H1 (cell line): ENCODE results near the gene TSC22D1. TPM values are rescaled to one million over a fixed set of nuclear protein-coding genes. Genes with fewer than 3 reads are reported as not detected.

Experiments
- CTBP2 ChIP-seq: IDR thresholded peaks from 2 replicates; pipeline ENCODE4 v1.7.0; 2011; ENCODE audit warnings: borderline replicate concordance, mild to moderate bottlenecking, moderate library complexity, mixed read lengths, low read length; ENCODE audit not compliant: insufficient read depth, insufficient read length
- FOSL1 ChIP-seq: IDR thresholded peaks from 2 replicates; pipeline ENCODE4 v1.6.1; 2011; ENCODE audit warnings: mild to moderate bottlenecking, low read depth, low read length, moderate library complexity; ENCODE audit not compliant: insufficient read depth
- GABPA ChIP-seq: IDR thresholded peaks from 2 replicates; pipeline ENCODE4 v1.6.1; 2011; ENCODE audit warnings: mild to moderate bottlenecking, low read length, moderate library complexity, borderline replicate concordance; ENCODE audit not compliant: insufficient read depth
- JUN ChIP-seq: IDR thresholded peaks from 2 replicates; pipeline ENCODE4 v1.6.1; 2011; ENCODE audit warnings: low read depth, mild to moderate bottlenecking, improper control_type of control experiment, low read length
- RAD21 ChIP-seq, 2 experiments: IDR thresholded peaks in 1 of 2; conservative IDR thresholded peaks in 1 of 2; 2 replicates each; pipeline ENCODE4 v1.6.1; 2011; ENCODE audit warnings: low read depth in 2 of 2, low read length in 2 of 2, improper control_type of control experiment in 1 of 2, inconsistent platforms in 1 of 2, mild to moderate bottlenecking in 1 of 2, moderate library complexity in 1 of 2
- SIN3A ChIP-seq, 2 experiments: IDR thresholded peaks in 1 of 2; conservative IDR thresholded peaks in 1 of 2; 2 replicates each; pipeline ENCODE4 v1.6.1; 2011 to 2012; ENCODE audit warnings: low read length in 2 of 2, improper control_type of control experiment in 1 of 2, low read depth in 1 of 2, mild to moderate bottlenecking in 1 of 2
- SUZ12 ChIP-seq: fragments of 200-600 bp; sonication (generic); IDR thresholded peaks from 2 replicates; pipeline ENCODE4 v1.6.1; 2012; ENCODE audit warnings: mild to moderate bottlenecking, inconsistent platforms, low read length, moderate library complexity, mixed read lengths
- polyA plus RNA-seq, 7 experiments: library from polyadenylated mRNA; depleted of rRNA in 3 of 7; stranded (reverse) in 5 of 7; unstranded in 2 of 7; fragments of >200 nt in 5 of 7; fragments of 200-250 nt in 2 of 7; gene quantifications; 1 replicate in 5 of 7; 2 replicates in 1 of 7; 4 replicates in 1 of 7; pipeline versions ENCODE4 v1.2.1 to v1.2.3, GENCODE V29; 2011 to 2013; ENCODE audit warnings: missing spikeins in 2 of 7, mixed read lengths in 2 of 7
- total RNA-seq: library from RNA; stranded (reverse); fragmentation: NEBNext Ultra II Directional; extraction: Animal tissue kit (Norgen Biotek cat#: 25700); gene quantifications from 2 replicates; pipeline ENCODE4 v1.2.1, GENCODE V29; 2021
- TF ChIP-seq, protein P1 (sequence below): fragments of 300-600 bp; sonication (generic); IDR thresholded peaks from 2 replicates; pipeline ENCODE4 v1.7.1; 2012; ENCODE audit warnings: low read length, moderate library complexity, mild to moderate bottlenecking, inconsistent platforms; ENCODE audit not compliant: insufficient replicate concordance
- TF ChIP-seq, protein P2 (sequence below): IDR thresholded peaks from 2 replicates; pipeline ENCODE4 v1.6.1; 2012; ENCODE audit warnings: low read length, inconsistent platforms

The TSC22D1 gene
- total and polyA plus RNA-seq, 2 of the 8 experiments (the other 6 are each of a cell fraction or from before 2014, with no cell fraction given), result 52.6 to 80.9 TPM

DNA sequence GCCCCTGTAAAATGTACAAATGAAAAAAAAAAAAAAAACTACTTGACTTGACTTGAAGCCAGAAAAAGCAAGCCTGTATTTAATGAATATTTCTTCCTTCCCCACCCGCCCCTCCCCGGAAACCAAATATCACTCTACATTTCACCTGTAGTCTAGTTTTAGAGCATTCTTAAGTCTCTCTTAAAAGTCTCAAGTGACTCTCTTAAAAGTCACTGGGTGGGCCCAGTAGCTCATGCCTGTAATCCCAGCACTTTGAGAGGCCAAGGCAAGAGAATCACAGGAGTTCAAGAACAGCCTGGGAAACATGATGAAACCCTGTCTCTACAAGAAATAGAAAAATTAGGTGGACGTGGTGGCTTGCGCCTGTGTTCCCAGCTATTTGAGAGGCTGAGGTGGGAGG lies 72.0 kb downstream of the TSC22D1 start (continued):
- TF ChIP-seq, protein P1, sequence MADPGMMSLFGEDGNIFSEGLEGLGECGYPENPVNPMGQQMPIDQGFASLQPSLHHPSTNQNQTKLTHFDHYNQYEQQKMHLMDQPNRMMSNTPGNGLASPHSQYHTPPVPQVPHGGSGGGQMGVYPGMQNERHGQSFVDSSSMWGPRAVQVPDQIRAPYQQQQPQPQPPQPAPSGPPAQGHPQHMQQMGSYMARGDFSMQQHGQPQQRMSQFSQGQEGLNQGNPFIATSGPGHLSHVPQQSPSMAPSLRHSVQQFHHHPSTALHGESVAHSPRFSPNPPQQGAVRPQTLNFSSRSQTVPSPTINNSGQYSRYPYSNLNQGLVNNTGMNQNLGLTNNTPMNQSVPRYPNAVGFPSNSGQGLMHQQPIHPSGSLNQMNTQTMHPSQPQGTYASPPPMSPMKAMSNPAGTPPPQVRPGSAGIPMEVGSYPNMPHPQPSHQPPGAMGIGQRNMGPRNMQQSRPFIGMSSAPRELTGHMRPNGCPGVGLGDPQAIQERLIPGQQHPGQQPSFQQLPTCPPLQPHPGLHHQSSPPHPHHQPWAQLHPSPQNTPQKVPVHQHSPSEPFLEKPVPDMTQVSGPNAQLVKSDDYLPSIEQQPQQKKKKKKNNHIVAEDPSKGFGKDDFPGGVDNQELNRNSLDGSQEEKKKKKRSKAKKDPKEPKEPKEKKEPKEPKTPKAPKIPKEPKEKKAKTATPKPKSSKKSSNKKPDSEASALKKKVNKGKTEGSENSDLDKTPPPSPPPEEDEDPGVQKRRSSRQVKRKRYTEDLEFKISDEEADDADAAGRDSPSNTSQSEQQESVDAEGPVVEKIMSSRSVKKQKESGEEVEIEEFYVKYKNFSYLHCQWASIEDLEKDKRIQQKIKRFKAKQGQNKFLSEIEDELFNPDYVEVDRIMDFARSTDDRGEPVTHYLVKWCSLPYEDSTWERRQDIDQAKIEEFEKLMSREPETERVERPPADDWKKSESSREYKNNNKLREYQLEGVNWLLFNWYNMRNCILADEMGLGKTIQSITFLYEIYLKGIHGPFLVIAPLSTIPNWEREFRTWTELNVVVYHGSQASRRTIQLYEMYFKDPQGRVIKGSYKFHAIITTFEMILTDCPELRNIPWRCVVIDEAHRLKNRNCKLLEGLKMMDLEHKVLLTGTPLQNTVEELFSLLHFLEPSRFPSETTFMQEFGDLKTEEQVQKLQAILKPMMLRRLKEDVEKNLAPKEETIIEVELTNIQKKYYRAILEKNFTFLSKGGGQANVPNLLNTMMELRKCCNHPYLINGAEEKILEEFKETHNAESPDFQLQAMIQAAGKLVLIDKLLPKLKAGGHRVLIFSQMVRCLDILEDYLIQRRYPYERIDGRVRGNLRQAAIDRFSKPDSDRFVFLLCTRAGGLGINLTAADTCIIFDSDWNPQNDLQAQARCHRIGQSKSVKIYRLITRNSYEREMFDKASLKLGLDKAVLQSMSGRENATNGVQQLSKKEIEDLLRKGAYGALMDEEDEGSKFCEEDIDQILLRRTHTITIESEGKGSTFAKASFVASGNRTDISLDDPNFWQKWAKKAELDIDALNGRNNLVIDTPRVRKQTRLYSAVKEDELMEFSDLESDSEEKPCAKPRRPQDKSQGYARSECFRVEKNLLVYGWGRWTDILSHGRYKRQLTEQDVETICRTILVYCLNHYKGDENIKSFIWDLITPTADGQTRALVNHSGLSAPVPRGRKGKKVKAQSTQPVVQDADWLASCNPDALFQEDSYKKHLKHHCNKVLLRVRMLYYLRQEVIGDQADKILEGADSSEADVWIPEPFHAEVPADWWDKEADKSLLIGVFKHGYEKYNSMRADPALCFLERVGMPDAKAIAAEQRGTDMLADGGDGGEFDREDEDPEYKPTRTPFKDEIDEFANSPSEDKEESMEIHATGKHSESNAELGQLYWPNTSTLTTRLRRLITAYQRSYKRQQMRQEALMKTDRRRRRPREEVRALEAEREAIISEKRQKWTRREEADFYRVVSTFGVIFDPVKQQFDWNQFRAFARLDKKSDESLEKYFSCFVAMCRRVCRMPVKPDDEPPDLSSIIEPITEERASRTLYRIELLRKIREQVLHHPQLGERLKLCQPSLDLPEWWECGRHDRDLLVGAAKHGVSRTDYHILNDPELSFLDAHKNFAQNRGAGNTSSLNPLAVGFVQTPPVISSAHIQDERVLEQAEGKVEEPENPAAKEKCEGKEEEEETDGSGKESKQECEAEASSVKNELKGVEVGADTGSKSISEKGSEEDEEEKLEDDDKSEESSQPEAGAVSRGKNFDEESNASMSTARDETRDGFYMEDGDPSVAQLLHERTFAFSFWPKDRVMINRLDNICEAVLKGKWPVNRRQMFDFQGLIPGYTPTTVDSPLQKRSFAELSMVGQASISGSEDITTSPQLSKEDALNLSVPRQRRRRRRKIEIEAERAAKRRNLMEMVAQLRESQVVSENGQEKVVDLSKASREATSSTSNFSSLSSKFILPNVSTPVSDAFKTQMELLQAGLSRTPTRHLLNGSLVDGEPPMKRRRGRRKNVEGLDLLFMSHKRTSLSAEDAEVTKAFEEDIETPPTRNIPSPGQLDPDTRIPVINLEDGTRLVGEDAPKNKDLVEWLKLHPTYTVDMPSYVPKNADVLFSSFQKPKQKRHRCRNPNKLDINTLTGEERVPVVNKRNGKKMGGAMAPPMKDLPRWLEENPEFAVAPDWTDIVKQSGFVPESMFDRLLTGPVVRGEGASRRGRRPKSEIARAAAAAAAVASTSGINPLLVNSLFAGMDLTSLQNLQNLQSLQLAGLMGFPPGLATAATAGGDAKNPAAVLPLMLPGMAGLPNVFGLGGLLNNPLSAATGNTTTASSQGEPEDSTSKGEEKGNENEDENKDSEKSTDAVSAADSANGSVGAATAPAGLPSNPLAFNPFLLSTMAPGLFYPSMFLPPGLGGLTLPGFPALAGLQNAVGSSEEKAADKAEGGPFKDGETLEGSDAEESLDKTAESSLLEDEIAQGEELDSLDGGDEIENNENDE, result no peak
- TF ChIP-seq FOSL1 (no peak), CTBP2 (no peak), SIN3A (conservative IDR thresholded peaks at IDR 0.05 in 1 of 2, IDR thresholded peaks at IDR 0.05 in 1 of 2; ENCODE audit: low read depth in 1 of 2, low read length in 2 of 2) (no peak), JUN (no peak), RAD21 (IDR thresholded peaks at IDR 0.05 in 1 of 2, conservative IDR thresholded peaks at IDR 0.05 in 1 of 2; ENCODE audit: low read depth in 2 of 2, low read length in 2 of 2) (no peak), SUZ12 (no peak), GABPA (no peak)
- TF ChIP-seq, protein P2, sequence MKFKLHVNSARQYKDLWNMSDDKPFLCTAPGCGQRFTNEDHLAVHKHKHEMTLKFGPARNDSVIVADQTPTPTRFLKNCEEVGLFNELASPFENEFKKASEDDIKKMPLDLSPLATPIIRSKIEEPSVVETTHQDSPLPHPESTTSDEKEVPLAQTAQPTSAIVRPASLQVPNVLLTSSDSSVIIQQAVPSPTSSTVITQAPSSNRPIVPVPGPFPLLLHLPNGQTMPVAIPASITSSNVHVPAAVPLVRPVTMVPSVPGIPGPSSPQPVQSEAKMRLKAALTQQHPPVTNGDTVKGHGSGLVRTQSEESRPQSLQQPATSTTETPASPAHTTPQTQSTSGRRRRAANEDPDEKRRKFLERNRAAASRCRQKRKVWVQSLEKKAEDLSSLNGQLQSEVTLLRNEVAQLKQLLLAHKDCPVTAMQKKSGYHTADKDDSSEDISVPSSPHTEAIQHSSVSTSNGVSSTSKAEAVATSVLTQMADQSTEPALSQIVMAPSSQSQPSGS, result no peak
